Activated CD4-positive, alpha-beta T cell treated with anti-CD3 and anti-CD28 coated beads for 36 hours (primary cell): Measurements from ENCODE around the gene PLA2G12B. TPM values are rescaled to one million over a fixed set of nuclear protein-coding genes. Genes with fewer than 3 reads are reported as not detected.
A peak's percentile ranks its signal among the peaks of the same experiment; 100 is the strongest.
"Not testable (repeated sequence)": the region's sequence is repeated elsewhere in the genome, so short reads cannot be mapped to it uniquely, and the experiment has no call there.

Experiments
- ATAC-seq: fragments of 200-7000 bp; cut with Tn5 transposase; one replicate; pipeline ENCODE4 v1.10.0; 2021; ENCODE audit warnings: mild to moderate bottlenecking, moderate library complexity
- CTCF ChIA-PET: fragments of 350-600 bp; sonication (Branson Sonifier 250); formaldehyde crosslinking; loops from one replicate; lab custom pipeline; 2021; ENCODE audit warnings: antibody characterized with exemption; lab: Charles Lee
- POLR2A ChIA-PET: fragments of 350-600 bp; sonication (Branson Sonifier 250); formaldehyde crosslinking; loops from one replicate; lab custom pipeline; 2021; ENCODE audit warnings: antibody characterized with exemption, inconsistent platforms; lab: Charles Lee
- DNase-seq: peaks from one replicate; pipeline ENCODE4 v3.0.0-alpha.2; 2020
- H3K27ac Mint-ChIP-seq: one replicate; pipeline ENCODE4 v1.8.0; 2021; ENCODE audit warnings: mixed read lengths
- H3K27me3 Mint-ChIP-seq: one replicate; pipeline ENCODE4 v1.8.0; 2021; ENCODE audit warnings: mixed read lengths
- H3K36me3 Mint-ChIP-seq: one replicate; pipeline ENCODE4 v1.8.0; 2021; ENCODE audit warnings: low read depth, mixed read lengths
- H3K4me1 Mint-ChIP-seq: one replicate; pipeline ENCODE4 v1.8.0; 2021; ENCODE audit warnings: mixed read lengths
- H3K4me3 Mint-ChIP-seq: one replicate; pipeline ENCODE4 v1.8.0; 2021; ENCODE audit warnings: mild to moderate bottlenecking, moderate library complexity, mixed read lengths
- H3K9me3 Mint-ChIP-seq: one replicate; pipeline ENCODE4 v1.8.0; 2021; ENCODE audit warnings: low read depth, mixed read lengths
- intact Hi-C, 2 experiments: fragments of 100-400 bp; cut with DNase I in 1 of 2; cut with micrococcal nuclease in 1 of 2; formaldehyde crosslinking; loops; one replicate each; pipeline versions ENCODE4 v1.14.2 to v1.15.1; 2022 to 2024; cut with DNase I, micrococcal nuclease
- total RNA-seq, 2 experiments: library from RNA; stranded (reverse); gene quantifications; one replicate each; pipeline ENCODE4 v1.2.3, GENCODE V29; 2021

Gene PLA2G12B
- total RNA-seq, 2 experiments from 2014 or later: not detected

GRCh38 chr10:72912736-72913135, 41.9 kb downstream of the PLA2G12B start:
- DNase-seq (no peak), ATAC-seq (no peak)
- Mint-ChIP-seq H3K9me3 (no peaks in the 10 kb centered on the region), H3K36me3 (no peaks in the 10 kb centered on the region), H3K4me3 (no peak overlapping the region), H3K27me3 (no peaks in the 10 kb centered on the region), H3K4me1 (no peaks in the 10 kb centered on the region), H3K27ac (no peak overlapping the region)
- intact Hi-C loops: no loop called here
- ChIA-PET POLR2A (no interaction called here), CTCF (no interaction called here)

- CTCF ChIA-PET: no interaction called here
- Mint-ChIP-seq H3K27me3 (no peaks in the 10 kb centered on the region), H3K27ac (no peak overlapping the region), H3K36me3 (no peaks in the 10 kb centered on the region), H3K9me3 (no peaks in the 10 kb centered on the region), H3K4me3 (no peak overlapping the region), H3K4me1 (no peaks in the 10 kb centered on the region)
- intact Hi-C loops: no loop called here
- DNase-seq (no peak), ATAC-seq (no peak)
- POLR2A ChIA-PET: no interaction called here
Measured at GRCh38 chr10:72911758-72912157, 42.8 kb downstream of the PLA2G12B start.

GRCh38 chr10:72910705-72911104, 43.9 kb downstream of the PLA2G12B start:
- no peaks in the 10 kb centered on the region for H3K27me3 Mint-ChIP-seq
- intact Hi-C loops: no loop called here
- no peak overlapping the region for H3K27ac Mint-ChIP-seq
- ChIA-PET POLR2A (no interaction called here), CTCF (no interaction called here)
- DNase-seq (no peak), ATAC-seq (no peak)
- H3K4me3 Mint-ChIP-seq: no peak overlapping the region
- H3K4me1 Mint-ChIP-seq: peaks cover 2% of the 10 kb centered on the region
- H3K36me3 Mint-ChIP-seq: no peaks in the 10 kb centered on the region
- H3K9me3 Mint-ChIP-seq: no peaks in the 10 kb centered on the region

- Mint-ChIP-seq H3K36me3 (no peaks in the 10 kb centered on the region), H3K9me3 (no peaks in the 10 kb centered on the region), H3K4me3 (no peak overlapping the region), H3K27ac (no peak overlapping the region), H3K4me1 (peaks cover 2% of the 10 kb centered on the region), H3K27me3 (no peaks in the 10 kb centered on the region)
- ChIA-PET CTCF (no interaction called here), POLR2A (no interaction called here)
- DNase-seq (no peak), ATAC-seq (no peak)
- intact Hi-C loops: no loop called here
Measured at GRCh38 chr10:72906446-72906845, 48.2 kb downstream of the PLA2G12B start.

- Mint-ChIP-seq H3K4me3 (no peak overlapping the region), H3K9me3 (no peaks in the 10 kb centered on the region), H3K4me1 (peaks cover 2% of the 10 kb centered on the region), H3K27ac (no peak overlapping the region), H3K27me3 (no peaks in the 10 kb centered on the region), H3K36me3 (no peaks in the 10 kb centered on the region)
- ChIA-PET POLR2A (no interaction called here), CTCF (no interaction called here)
- intact Hi-C loops: no loop called here
- ATAC-seq (no peak), DNase-seq (no peak)
Measured at GRCh38 chr10:72904806-72905205, 49.8 kb downstream of the PLA2G12B start.

- H3K4me1 Mint-ChIP-seq, POLR2A ChIA-PET, H3K27ac Mint-ChIP-seq, H3K27me3 Mint-ChIP-seq, CTCF ChIA-PET, H3K9me3 Mint-ChIP-seq, DNase-seq, H3K4me3 Mint-ChIP-seq, H3K36me3 Mint-ChIP-seq, intact Hi-C loops, ATAC-seq: not testable (repeated sequence)
Measured at GRCh38 chr10:72903941-72904446, 50.6 kb downstream of the PLA2G12B start.

GRCh38 chr10:72899545-72899944, 55.1 kb downstream of the PLA2G12B start:
- Mint-ChIP-seq H3K4me1 (no peaks in the 10 kb centered on the region), H3K9me3 (no peaks in the 10 kb centered on the region), H3K27ac (no peak overlapping the region), H3K4me3 (no peak overlapping the region), H3K27me3 (peaks cover 4% of the 10 kb centered on the region), H3K36me3 (no peaks in the 10 kb centered on the region)
- ChIA-PET CTCF (interaction anchor here (0.5 to 1.2 kb wide), 2 partner anchors 9 to 196 kb away, joined by 3 read pairs; no protein-coding TSS in a partner anchor), POLR2A (no interaction called here)
- intact Hi-C loops: no loop called here
- no peak for ATAC-seq
- no peak for DNase-seq

- ChIA-PET CTCF (interaction anchor here (0.6 kb wide), 1 partner anchor 60 kb away, joined by 3 read pairs; no protein-coding TSS in a partner anchor), POLR2A (no interaction called here)
- no peak overlapping the region for H3K4me3 Mint-ChIP-seq
- H3K36me3 Mint-ChIP-seq: no peaks in the 10 kb centered on the region
- peaks cover 6% of the 10 kb centered on the region for H3K27me3 Mint-ChIP-seq
- intact Hi-C loops: no loop called here
- DNase-seq (no peak), ATAC-seq (no peak)
- no peaks in the 10 kb centered on the region for H3K4me1 Mint-ChIP-seq
- no peak overlapping the region for H3K27ac Mint-ChIP-seq
- no peaks in the 10 kb centered on the region for H3K9me3 Mint-ChIP-seq
Measured at GRCh38 chr10:72898616-72899015, 56.0 kb downstream of the PLA2G12B start.

- no peak overlapping the region for H3K4me3 Mint-ChIP-seq
Measured at GRCh38 chr10:72895236-72895850, 59.3 kb downstream of the PLA2G12B start.

GRCh38 chr10:72893136-72893798, 61.3 kb downstream of the PLA2G12B start, which contains the start of gene OIT3:
Gene OIT3 (plus strand): TSS chr10:72893739. CDS start chr10:72893799, 60 bp downstream.
- H3K36me3 Mint-ChIP-seq: peaks cover 3% of the 10 kb centered on the region
- ChIA-PET CTCF (interaction anchor here (1.0 kb wide), 1 partner anchor 17 kb away, joined by 3 read pairs; no protein-coding TSS in a partner anchor), POLR2A (no interaction called here)
- H3K27ac Mint-ChIP-seq: no peak within 1 kb of the TSS
- intact Hi-C loops: no loop called here
- H3K9me3 Mint-ChIP-seq: no peaks in the 10 kb centered on the region
- DNase-seq (no peak), ATAC-seq (no peak)
- no peak within 1 kb of the TSS for H3K4me3 Mint-ChIP-seq
- H3K4me1 Mint-ChIP-seq: no peaks in the 10 kb centered on the region
- peaks cover 6% of the 10 kb centered on the region for H3K27me3 Mint-ChIP-seq

More at GRCh38 chr10:72895236-72895850, 59.3 kb downstream of the PLA2G12B start:
- no peaks in the 10 kb centered on the region for H3K36me3 Mint-ChIP-seq
- no peaks in the 10 kb centered on the region for H3K4me1 Mint-ChIP-seq
- ChIA-PET CTCF (no interaction called here), POLR2A (no interaction called here)
- ATAC-seq: no peak
- no peak for DNase-seq
- no peaks in the 10 kb centered on the region for H3K9me3 Mint-ChIP-seq
- intact Hi-C loops: no loop called here
- no peak overlapping the region for H3K27ac Mint-ChIP-seq
- H3K27me3 Mint-ChIP-seq: peaks cover 6% of the 10 kb centered on the region

- H3K27ac Mint-ChIP-seq: no peak overlapping the region
- intact Hi-C loops: no loop called here
- POLR2A ChIA-PET: no interaction called here
- H3K4me3 Mint-ChIP-seq: no peak overlapping the region
- DNase-seq: no peak
- no peaks in the 10 kb centered on the region for H3K9me3 Mint-ChIP-seq
- H3K27me3 Mint-ChIP-seq: peaks cover 2% of the 10 kb centered on the region
- H3K4me1 Mint-ChIP-seq: peaks cover 10% of the 10 kb centered on the region
- H3K36me3 Mint-ChIP-seq: peaks cover 14% of the 10 kb centered on the region
- CTCF ChIA-PET: no interaction called here
- no peak for ATAC-seq
Measured at GRCh38 chr10:72890086-72890485, 64.5 kb downstream of the PLA2G12B start.

GRCh38 chr10:72889391-72889831, 65.2 kb downstream of the PLA2G12B start:
- POLR2A ChIA-PET: no interaction called here
- H3K9me3 Mint-ChIP-seq: no peaks in the 10 kb centered on the region
- DNase-seq (no peak), ATAC-seq (peak; percentile 39)
- H3K27ac Mint-ChIP-seq: no peak overlapping the region
- no peak overlapping the region for H3K4me3 Mint-ChIP-seq
- peaks cover 10% of the 10 kb centered on the region for H3K4me1 Mint-ChIP-seq
- peaks cover 2% of the 10 kb centered on the region for H3K27me3 Mint-ChIP-seq
- H3K36me3 Mint-ChIP-seq: peaks cover 14% of the 10 kb centered on the region
- intact Hi-C loops: no loop called here
- CTCF ChIA-PET: interaction anchor here (1.3 kb wide), 1 partner anchor 32 kb away, joined by 5 read pairs; no protein-coding TSS in a partner anchor
